KBM-7 (cell line): ENCODE results near the gene MAP4.

Experiments used
- DNase-seq: peaks from one replicate; pipeline ENCODE4 v3.0.0-alpha.2; 2015
- in situ Hi-C: fragments of 300-500 bp; cut with MboI; formaldehyde crosslinking; loops from 2 replicates; pipeline ENCODE4 v1.14.3; 2020; ENCODE audit warnings: low sequenced_read_pairs, low pct_unique_long_range_greater_than_20kb, mixed read lengths

Gene MAP4

GRCh38 chr3:47813551-47814177 is 202.6 kb downstream of the MAP4 start:
- in situ Hi-C loops = no loop called here
- DNase-seq = no peak

- in situ Hi-C loops = no loop called here
- DNase-seq = no peak
Observed at GRCh38 chr3:47804577-47804976, 211.6 kb downstream of the MAP4 start.

- no peak for DNase-seq
- in situ Hi-C loops = no loop called here
Observed at GRCh38 chr3:47803480-47804025, 212.7 kb downstream of the MAP4 start.

GRCh38 chr3:47802734-47803479 is 213.3 kb downstream of the MAP4 start, which contains the start of gene DHX30:
DHX30 (plus strand) TSS chr3:47803138; CDS start chr3:47810684, 7,546 bp downstream.
- peak; percentile 86 for DNase-seq
- in situ Hi-C loops = no loop called here
